ENCODE results near the gene TEC.

TEC gene

GRCh38 chr4:48275247-48275646 lies 5.6 kb upstream of the TEC start:
- Histone ChIP-seq H3K9me2 (replicated peaks; ENCODE audit: insufficient read depth, low read length) (no peaks in the 10 kb centered on the region), H3K27me3 (replicated peaks; ENCODE audit: insufficient read depth, low read length) (no peaks in the 10 kb centered on the region), H3K9ac (ENCODE audit: low read length) (no peak overlapping the region), H4K20me1 (ENCODE audit: insufficient read depth, low read length) (no peaks in the 10 kb centered on the region), H3K4me2 (ENCODE audit: low read depth, low read length) (no peak overlapping the region), H3F3A (ENCODE audit: insufficient read depth, low read length) (peaks cover 10% of the 10 kb centered on the region), H3K36me3 (replicated peaks; ENCODE audit: insufficient read depth, low read length) (no peaks in the 10 kb centered on the region), H3K4me1 (ENCODE audit: low read length) (peaks cover 7% of the 10 kb centered on the region), H3K4me3 (ENCODE audit: low read length) (no peak overlapping the region), H3K27ac (ENCODE audit: low read length) (no peak overlapping the region), H3K9me3 (replicated peaks; ENCODE audit: insufficient read depth, low read length) (no peaks in the 10 kb centered on the region), H2AFZ (ENCODE audit: low read length) (no peak overlapping the region), H3K79me2 (ENCODE audit: low read length) (no peaks in the 10 kb centered on the region)
- TF ChIP-seq EZH2phosphoT487 (IDR thresholded peaks at IDR 0.05; ENCODE audit: low read length) = no peak
- peak; percentile 90 for TF ChIP-seq CTCF (IDR thresholded peaks at IDR 0.05; ENCODE audit: low read length)
- TF ChIP-seq EZH2 (optimal IDR thresholded peaks at IDR 0.05; ENCODE audit: low read depth, low read length) = no peak
- DNase-seq = peak; percentile 74

GRCh38 chr4:48271626-48272025 lies 2.0 kb upstream of the TEC start:
- peaks cover 29% of the 10 kb centered on the region for H3K79me2 ChIP-seq (ENCODE audit: low read length)
- no peak for DNase-seq
- no peaks in the 10 kb centered on the region for H4K20me1 ChIP-seq (ENCODE audit: insufficient read depth, low read length)
- no peak overlapping the region for H3K9ac ChIP-seq (ENCODE audit: low read length)
- peaks cover 19% of the 10 kb centered on the region for H3F3A ChIP-seq (ENCODE audit: insufficient read depth, low read length)
- H3K4me2 ChIP-seq (ENCODE audit: low read depth, low read length) = peak overlapping the region; percentile 62; the same call in 1 of the 2 replicates
- no peak overlapping the region for H3K4me3 ChIP-seq (ENCODE audit: low read length)
- no peaks in the 10 kb centered on the region for H3K9me3 ChIP-seq (replicated peaks; ENCODE audit: insufficient read depth, low read length)
- peaks cover 16% of the 10 kb centered on the region for H3K4me1 ChIP-seq (ENCODE audit: low read length)
- no peak overlapping the region for H2AFZ ChIP-seq (ENCODE audit: low read length)
- no peaks in the 10 kb centered on the region for H3K36me3 ChIP-seq (replicated peaks; ENCODE audit: insufficient read depth, low read length)
- no peaks in the 10 kb centered on the region for H3K9me2 ChIP-seq (replicated peaks; ENCODE audit: insufficient read depth, low read length)
- peak overlapping the region; percentile 75; the same call in 1 of the 2 replicates for H3K27ac ChIP-seq (ENCODE audit: low read length)
- no peaks in the 10 kb centered on the region for H3K27me3 ChIP-seq (replicated peaks; ENCODE audit: insufficient read depth, low read length)
- TF ChIP-seq CTCF (IDR thresholded peaks at IDR 0.05; ENCODE audit: low read length) (no peak), EZH2 (optimal IDR thresholded peaks at IDR 0.05; ENCODE audit: low read depth, low read length) (no peak), EZH2phosphoT487 (IDR thresholded peaks at IDR 0.05; ENCODE audit: low read length) (no peak)

GRCh38 chr4:48270951-48271473 lies 1.4 kb upstream of the TEC start:
- H3K9ac ChIP-seq (ENCODE audit: low read length) = peak overlapping the region; percentile 80
- no peaks in the 10 kb centered on the region for H4K20me1 ChIP-seq (ENCODE audit: insufficient read depth, low read length)
- peak; percentile 62 for DNase-seq
- H3F3A ChIP-seq (ENCODE audit: insufficient read depth, low read length) = peaks cover 19% of the 10 kb centered on the region
- peak overlapping the region; percentile 75 for H3K27ac ChIP-seq (ENCODE audit: low read length)
- H2AFZ ChIP-seq (ENCODE audit: low read length) = no peak overlapping the region
- no peaks in the 10 kb centered on the region for H3K27me3 ChIP-seq (replicated peaks; ENCODE audit: insufficient read depth, low read length)
- H3K4me2 ChIP-seq (ENCODE audit: low read depth, low read length) = peak overlapping the region; percentile 62; the same call in 1 of the 2 replicates
- no peaks in the 10 kb centered on the region for H3K9me2 ChIP-seq (replicated peaks; ENCODE audit: insufficient read depth, low read length)
- no peaks in the 10 kb centered on the region for H3K36me3 ChIP-seq (replicated peaks; ENCODE audit: insufficient read depth, low read length)
- peaks cover 16% of the 10 kb centered on the region for H3K4me1 ChIP-seq (ENCODE audit: low read length)
- TF ChIP-seq EZH2 (optimal IDR thresholded peaks at IDR 0.05; ENCODE audit: low read depth, low read length) (no peak), EZH2phosphoT487 (IDR thresholded peaks at IDR 0.05; ENCODE audit: low read length) (no peak), CTCF (IDR thresholded peaks at IDR 0.05; ENCODE audit: low read length) (no peak)
- H3K9me3 ChIP-seq (replicated peaks; ENCODE audit: insufficient read depth, low read length) = no peaks in the 10 kb centered on the region
- H3K4me3 ChIP-seq (ENCODE audit: low read length) = 0 out of 2 replicates have a peak overlapping the region, but pooled peaks have one; percentile 70
- H3K79me2 ChIP-seq (ENCODE audit: low read length) = peaks cover 35% of the 10 kb centered on the region

Data from MM.1S (cell line).